MCF 10A (cell line): Measurements from ENCODE around the gene HBD. TPM values are rescaled to one million over a fixed set of nuclear protein-coding genes. Genes with fewer than 3 reads are reported as not detected.

Source experiments
- BruUV-seq: library from RNA; stranded (reverse); fragments of 400-500 nt; replicated peaks from 2 replicates; lab custom pipeline; 2021; lab: Mats Ljungman, UMichigan
- CTCF ChIA-PET: fragments of 300-600 bp; sonication (Branson Sonifier 250); formaldehyde crosslinking; extraction: SDS; loops from one replicate; lab custom pipeline; 2021; ENCODE audit warnings: antibody characterized with exemption, inconsistent platforms; lab: Yijun Ruan, JAX
- POLR2A ChIA-PET: fragments of 300-600, 350-650 bp; sonication (Branson Sonifier 250); formaldehyde crosslinking; extraction: SDS; loops from one replicate; lab custom pipeline; 2020; ENCODE audit warnings: antibody characterized with exemption, inconsistent platforms; lab: Yijun Ruan, JAX
- DNase-seq: peaks from one replicate; pipeline ENCODE4 v3.0.0-alpha.2; 2018; ENCODE audit not compliant: unreplicated experiment
- H3K27ac Mint-ChIP-seq: one replicate; pipeline ENCODE4 v1.8.0; 2022; ENCODE audit warnings: mild to moderate bottlenecking, low read depth, mixed read lengths; ENCODE audit not compliant: unreplicated experiment
- H3K27me3 Mint-ChIP-seq: one replicate; pipeline ENCODE4 v1.8.0; 2022; ENCODE audit warnings: mixed read lengths; ENCODE audit not compliant: insufficient read depth, unreplicated experiment
- H3K36me3 Mint-ChIP-seq: one replicate; pipeline ENCODE4 v1.8.0; 2022; ENCODE audit warnings: mild to moderate bottlenecking, moderate library complexity, mixed read lengths; ENCODE audit not compliant: insufficient read depth, unreplicated experiment
- H3K4me1 Mint-ChIP-seq: one replicate; pipeline ENCODE4 v1.8.0; 2022; ENCODE audit warnings: mixed read lengths; ENCODE audit not compliant: insufficient read depth, unreplicated experiment
- H3K4me3 Mint-ChIP-seq: one replicate; pipeline ENCODE4 v1.8.0; 2022; ENCODE audit warnings: mild to moderate bottlenecking, moderate library complexity, mixed read lengths; ENCODE audit not compliant: unreplicated experiment
- H3K9me3 Mint-ChIP-seq: one replicate; pipeline ENCODE4 v1.8.0; 2022; ENCODE audit warnings: mixed read lengths; ENCODE audit not compliant: unreplicated experiment
- intact Hi-C: fragments of 100-400 bp; cut with micrococcal nuclease; formaldehyde crosslinking; loops from 2 replicates; pipeline ENCODE4 v1.14.1; 2022
- total RNA-seq: library from RNA; stranded (reverse); gene quantifications from 2 replicates; pipeline ENCODE4 v1.2.3, GENCODE V29; 2022
- TF ChIP-seq, protein P1 (sequence below): fragments of 200-600 bp; IDR thresholded peaks from one replicate; pipeline ENCODE4 v1.8.0; 2022; ENCODE audit warnings: antibody characterized with exemption, mild to moderate bottlenecking; ENCODE audit not compliant: unreplicated experiment

The HBD gene
- total RNA-seq, 1 experiment from 2014 or later: not detected

DNA sequence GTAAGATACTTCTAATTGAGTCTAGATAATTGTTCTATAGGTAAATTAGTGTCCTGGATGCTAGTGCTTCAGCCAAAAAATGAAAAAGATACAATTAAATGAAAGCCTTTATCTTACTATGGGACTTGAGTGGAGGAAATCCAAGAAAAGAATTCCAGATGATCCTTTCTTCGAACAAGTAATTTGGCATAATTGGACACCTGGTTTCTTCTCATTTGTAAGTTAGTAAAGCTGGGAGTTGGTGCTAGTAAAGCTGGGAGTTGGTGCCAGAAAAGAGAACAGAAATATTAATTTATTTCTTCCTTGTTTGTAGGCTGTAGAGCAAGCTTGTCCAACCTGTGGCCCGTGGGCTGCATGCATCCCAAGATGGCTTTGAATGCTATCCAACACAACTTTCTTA, 46.1 kb downstream of the HBD start:
- no peaks in the 10 kb centered on the region for H3K4me1 Mint-ChIP-seq
- H3K4me3 Mint-ChIP-seq: no peak overlapping the region
- ChIA-PET POLR2A (no interaction called here), CTCF (interaction anchor here (0.6 kb wide), 2 partner anchors 14 to 101 kb away, joined by 4 read pairs; no protein-coding TSS in a partner anchor)
- TF ChIP-seq, protein P1, sequence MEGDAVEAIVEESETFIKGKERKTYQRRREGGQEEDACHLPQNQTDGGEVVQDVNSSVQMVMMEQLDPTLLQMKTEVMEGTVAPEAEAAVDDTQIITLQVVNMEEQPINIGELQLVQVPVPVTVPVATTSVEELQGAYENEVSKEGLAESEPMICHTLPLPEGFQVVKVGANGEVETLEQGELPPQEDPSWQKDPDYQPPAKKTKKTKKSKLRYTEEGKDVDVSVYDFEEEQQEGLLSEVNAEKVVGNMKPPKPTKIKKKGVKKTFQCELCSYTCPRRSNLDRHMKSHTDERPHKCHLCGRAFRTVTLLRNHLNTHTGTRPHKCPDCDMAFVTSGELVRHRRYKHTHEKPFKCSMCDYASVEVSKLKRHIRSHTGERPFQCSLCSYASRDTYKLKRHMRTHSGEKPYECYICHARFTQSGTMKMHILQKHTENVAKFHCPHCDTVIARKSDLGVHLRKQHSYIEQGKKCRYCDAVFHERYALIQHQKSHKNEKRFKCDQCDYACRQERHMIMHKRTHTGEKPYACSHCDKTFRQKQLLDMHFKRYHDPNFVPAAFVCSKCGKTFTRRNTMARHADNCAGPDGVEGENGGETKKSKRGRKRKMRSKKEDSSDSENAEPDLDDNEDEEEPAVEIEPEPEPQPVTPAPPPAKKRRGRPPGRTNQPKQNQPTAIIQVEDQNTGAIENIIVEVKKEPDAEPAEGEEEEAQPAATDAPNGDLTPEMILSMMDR: no peak
- peaks cover 7% of the 10 kb centered on the region for H3K36me3 Mint-ChIP-seq
- no peak overlapping the region for H3K27ac Mint-ChIP-seq
- peaks cover 13% of the 10 kb centered on the region for H3K27me3 Mint-ChIP-seq
- BruUV-seq: no TSS peak
- intact Hi-C loops: no loop called here
- H3K9me3 Mint-ChIP-seq: peaks cover 4% of the 10 kb centered on the region
- no peak for DNase-seq

Other genes starting within 250 kb of the HBD start
- gene OR51L1, start 239.6 kb downstream of the HBD start, total RNA-seq: not detected in 2 replicates
- not detected in 2 replicates for gene OR52J3, start 188.0 kb downstream of the HBD start, total RNA-seq
- gene OR52E2, start 174.9 kb downstream of the HBD start, total RNA-seq: not detected in 2 replicates
- not detected in 2 replicates for gene OR52E1, start 164.9 kb downstream of the HBD start, total RNA-seq
- not detected in 2 replicates for gene OR52A5, start 96.1 kb downstream of the HBD start, total RNA-seq
- gene OR52A1, start 79.7 kb downstream of the HBD start, total RNA-seq: not detected in 2 replicates
- gene OR51V1, start 33.8 kb downstream of the HBD start, total RNA-seq: not detected in 2 replicates
- gene HBB, start 7.4 kb downstream of the HBD start, total RNA-seq: not detected in 2 replicates
- gene HBG1, start 15.4 kb upstream of the HBD start, total RNA-seq: not detected in 2 replicates
- gene HBG2, start 20.3 kb upstream of the HBD start, total RNA-seq: not detected in 2 replicates
- not detected in 2 replicates for gene HBE1, start 35.5 kb upstream of the HBD start, total RNA-seq
- gene OR51B4, start 67.5 kb upstream of the HBD start, total RNA-seq: not detected in 2 replicates
- not detected in 2 replicates for gene OR51B2, start 89.8 kb upstream of the HBD start, total RNA-seq
- not detected in 2 replicates for gene OR51B5, start 109.0 kb upstream of the HBD start, total RNA-seq
- gene OR51B6, start 117.0 kb upstream of the HBD start, total RNA-seq: not detected in 2 replicates
- gene OR51M1, start 149.3 kb upstream of the HBD start, total RNA-seq: not detected in 2 replicates
- not detected in 2 replicates for gene OR51Q1, start 187.6 kb upstream of the HBD start, total RNA-seq
- gene OR51I1, start 207.0 kb upstream of the HBD start, total RNA-seq: not detected in 2 replicates
- not detected in 2 replicates for gene OR51I2, start 214.8 kb upstream of the HBD start, total RNA-seq